ENCODE results near the gene ATPAF1. TPM values are rescaled to one million over a fixed set of nuclear protein-coding genes. Genes with fewer than 3 reads are reported as not detected.

Gene ATPAF1
- total and polyA plus RNA-seq, 9 of the 15 experiments (the other 6 are each of a cell fraction or from before 2014, with no cell fraction given) = 6.3 to 56.2 (median 27.4) TPM

GRCh38 chr1:46717654-46718053 is 49.5 kb upstream of the ATPAF1 start (continued):
- TF ChIP-seq GTF3C2 (IDR thresholded peaks at IDR 0.05; ENCODE audit: borderline replicate concordance, extremely low read depth, insufficient read length) = no peak
- TF ChIP-seq GTF2A2 (tag; IDR thresholded peaks at IDR 0.05) = no peak
- no peak for TF ChIP-seq FOXA3 (CRISPR knock-in tag; conservative IDR thresholded peaks at IDR 0.05 in 1 of 2, IDR thresholded peaks at IDR 0.05 in 1 of 2)

GRCh38 chr1:46714976-46715375 is 46.8 kb upstream of the ATPAF1 start:
- no peaks in the 10 kb centered on the region for H3K9me3 ChIP-seq (replicated peaks; ENCODE audit: control insufficient read depth, insufficient read depth, low read depth, low read length)
- in situ Hi-C loops (cut with MboI) = no loop called here
- H3K36me3 ChIP-seq (ENCODE audit: control insufficient read depth, insufficient read depth, low read length) = peaks cover 74% of the 10 kb centered on the region
- no peak overlapping the region for H3K4me3 ChIP-seq
- H3K4me2 ChIP-seq (ENCODE audit: insufficient read depth, low read length) = no peak overlapping the region
- ChIA-PET POLR2A (interaction anchor here (1.1 to 1.5 kb wide), 4 partner anchors 9 to 14 kb away, joined by 3 to 5 read pairs (median 4); no protein-coding TSS in a partner anchor), CTCF (ENCODE audit: low intra/inter-chr PET ratio) (no interaction called here)
- FAIRE-seq (no peak), DNase-seq (ENCODE audit: extremely low read depth in 1 of 4, low spot score in 3 of 4) (no peak), ATAC-seq (no peak)
- H4K20me1 ChIP-seq (replicated peaks; ENCODE audit: control insufficient read depth, insufficient read depth, low read length) = peaks cover 6% of the 10 kb centered on the region; the same call in 1 of the 2 replicates
- 75% methylated on average over 3 of the region's 3 CpGs for WGBS (ENCODE audit: insufficient coverage, low coverage, missing lambda C conversion rate)
- peaks cover 31% of the 10 kb centered on the region for H3K79me2 ChIP-seq (ENCODE audit: control insufficient read depth, insufficient read depth, low read length)
- intact Hi-C loops (cut with micrococcal nuclease) = no loop called here
- H3K27me3 ChIP-seq (ENCODE audit: control insufficient read depth in 2 of 2, insufficient read depth in 2 of 2, low read length in 2 of 2) = no peaks in the 10 kb centered on the region
- H3K4me1 ChIP-seq (replicated peaks in 1 of 2; ENCODE audit: control insufficient read depth in 2 of 2, insufficient read depth in 2 of 2, low read length in 2 of 2) = peaks cover 22 to 23% of the 10 kb centered on the region in 2 experiments
- H3K9ac ChIP-seq (ENCODE audit: insufficient read depth in 1 of 2, low read depth in 2 of 2, low read length in 2 of 2) = no peak overlapping the region
- H2AFZ ChIP-seq (ENCODE audit: low read depth, low read length) = no peak overlapping the region
- H3K27ac ChIP-seq (ENCODE audit: extremely low read depth, low read depth, low read length) = no peak overlapping the region
- H3K9me1 ChIP-seq (ENCODE audit: control insufficient read depth, insufficient read depth, low read length) = no peaks in the 10 kb centered on the region
- no TSS peak for BruUV-seq (replicated peaks)
- TF ChIP-seq LEF1 (IDR thresholded peaks at IDR 0.05) = no peak
- no peak for TF ChIP-seq ZNF57 (CRISPR knock-in tag; IDR thresholded peaks at IDR 0.05)
- TF ChIP-seq CCAR2 (IDR thresholded peaks at IDR 0.05; ENCODE audit: low read depth, low read length) = no peak
- TF ChIP-seq ETS2 (tag; IDR thresholded peaks at IDR 0.05; ENCODE audit: borderline replicate concordance, poor library complexity, severe bottlenecking) = no peak
- TF ChIP-seq FOXA3 (CRISPR knock-in tag; conservative IDR thresholded peaks at IDR 0.05 in 1 of 2, IDR thresholded peaks at IDR 0.05 in 1 of 2) = no peak
- no peak for TF ChIP-seq ZNF518B (CRISPR knock-in tag; IDR thresholded peaks at IDR 0.05)
- no peak for TF ChIP-seq GATA2 (CRISPR knock-in tag; IDR thresholded peaks at IDR 0.05)
- no peak for TF ChIP-seq KDM2B (CRISPR knock-in tag; IDR thresholded peaks at IDR 0.05)
- TF ChIP-seq NR2C2 (CRISPR knock-in tag; IDR thresholded peaks at IDR 0.05) = no peak
- no peak for TF ChIP-seq NR2C2 (tag; IDR thresholded peaks at IDR 0.05)
- no peak for TF ChIP-seq TRIM24 (IDR thresholded peaks at IDR 0.05)
- no peak for TF ChIP-seq RBM14 (IDR thresholded peaks at IDR 0.05; ENCODE audit: borderline replicate concordance, insufficient read depth, low read depth, low read length)
- TF ChIP-seq SIN3B (IDR thresholded peaks at IDR 0.05; ENCODE audit: low read depth) = no peak
- TF ChIP-seq MAFG (tag; conservative IDR thresholded peaks at IDR 0.05) = no peak

All from K562 (cell line).